NCI-H2196 treated with DMSO at 0.1 percent for 48 hours (cell line): ENCODE data around the gene HLA-G.
"Not testable (repeated sequence)": the region's sequence is repeated elsewhere in the genome, so short reads cannot be mapped to it uniquely, and the experiment has no call there.

Experiments used
- DNase-seq: peaks from one replicate; lab custom pipeline; 2025; ENCODE audit not compliant: unreplicated experiment; lab: John Stamatoyannopoulos, UW

HLA-G gene

DNA sequence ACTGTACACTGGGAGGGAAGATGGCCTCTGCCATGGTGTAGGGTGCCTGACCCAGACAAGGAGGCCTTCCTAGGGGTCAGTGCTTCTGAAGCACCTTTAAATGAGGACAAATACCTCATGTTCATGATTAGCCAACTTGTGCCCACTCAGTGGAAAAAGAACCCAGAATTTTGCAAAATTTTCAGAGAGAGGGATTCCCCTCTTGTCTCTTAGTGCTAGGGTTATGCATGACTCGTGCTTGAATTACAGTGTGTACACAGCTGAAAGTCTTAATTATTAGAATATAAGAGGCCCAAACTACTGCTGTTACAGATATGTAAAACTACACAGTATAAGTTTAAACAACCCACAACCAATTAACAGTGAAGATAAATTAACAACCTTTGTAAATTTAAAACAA is 38.0 kb downstream of the HLA-G start:
- no peak for DNase-seq

DNA sequence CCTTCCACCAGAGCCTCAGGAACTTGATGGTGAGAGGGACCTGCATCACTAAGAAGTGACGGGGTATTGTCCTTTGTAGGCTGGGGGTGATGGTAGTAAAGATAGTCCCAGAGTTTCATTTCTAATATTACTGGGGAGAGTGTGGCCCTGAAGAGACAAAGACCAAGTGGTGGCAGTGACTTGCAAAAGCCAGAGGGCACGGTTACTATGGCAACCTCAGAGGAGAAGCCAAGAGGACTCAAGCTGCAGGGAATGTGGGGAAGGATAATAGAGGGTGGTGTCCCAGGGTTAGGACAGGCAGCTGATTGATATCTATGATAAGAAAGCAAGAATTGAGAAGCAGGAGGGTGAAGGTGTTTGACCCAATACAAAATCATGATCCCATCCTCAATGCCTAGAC is 42.5 kb downstream of the HLA-G start:
- DNase-seq, result no peak

DNA sequence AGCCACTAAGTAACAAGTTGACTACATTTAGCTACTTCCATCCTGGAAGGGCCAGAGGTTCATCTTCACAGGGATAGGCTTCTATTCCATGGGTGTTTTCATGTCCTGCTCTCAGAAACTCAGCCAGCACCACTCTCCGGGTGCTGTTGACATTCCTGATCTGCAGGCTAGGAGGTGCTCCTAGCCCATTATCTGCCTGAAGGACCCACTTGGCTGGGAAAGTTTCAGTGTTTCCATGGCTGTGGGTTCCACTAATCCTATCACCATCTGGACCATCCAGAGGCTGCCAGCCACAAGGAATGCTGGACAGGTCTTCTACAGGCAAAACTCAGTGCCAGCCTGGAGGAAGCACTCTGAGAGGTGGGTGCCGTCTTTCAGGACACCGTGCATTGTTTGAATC is 45.2 kb downstream of the HLA-G start:
- no peak for DNase-seq

DNA sequence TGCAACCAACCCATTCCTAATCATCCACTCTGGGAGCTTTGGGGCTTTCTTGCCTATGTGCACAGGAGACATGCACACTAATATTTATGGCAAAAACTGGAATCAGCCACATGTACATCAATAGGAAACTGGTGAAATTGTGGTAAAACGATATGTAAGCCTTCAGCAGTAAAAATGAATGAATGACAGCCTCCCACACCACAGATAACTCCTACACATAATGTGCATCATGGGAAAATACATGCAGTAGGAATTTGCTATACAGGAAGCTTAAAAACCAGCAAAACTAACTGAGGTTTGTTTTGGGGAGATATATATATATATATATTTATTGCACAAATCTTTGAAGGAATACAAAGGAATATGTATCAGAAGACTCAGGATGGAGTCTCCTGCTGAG is 47.6 kb downstream of the HLA-G start:
- no peak for DNase-seq

DNA sequence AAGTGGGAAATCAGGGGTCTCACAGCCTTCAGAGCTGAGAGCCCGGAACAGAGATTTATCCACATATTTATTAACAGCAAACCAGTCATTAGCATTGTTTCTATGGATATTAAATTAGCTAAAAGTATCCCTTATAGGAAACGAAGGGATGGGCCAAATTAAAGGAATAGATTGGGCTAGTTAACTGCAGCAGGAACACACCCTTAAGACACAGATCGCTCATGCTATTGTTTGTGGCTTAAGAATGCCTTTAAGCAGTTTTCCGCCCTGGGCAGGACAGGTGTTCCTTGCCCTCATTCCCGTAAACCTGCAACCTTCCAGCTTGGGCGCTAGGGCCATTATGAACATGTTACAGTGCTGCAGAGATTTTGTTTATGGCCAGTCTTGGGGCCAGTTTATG is 48.1 kb downstream of the HLA-G start:
- not testable (repeated sequence) for DNase-seq
